Epidermal melanocyte (primary cell): ENCODE results near the gene STIL.
"Not testable (repeated sequence)": the region's sequence is repeated elsewhere in the genome, so short reads cannot be mapped to it uniquely, and the experiment has no call there.

ENCODE experiments used
- DNase-seq: peaks from one replicate; pipeline ENCODE4 v3.0.0; 2011; ENCODE audit warnings: low spot score; ENCODE audit not compliant: insufficient read length

The STIL gene

DNA sequence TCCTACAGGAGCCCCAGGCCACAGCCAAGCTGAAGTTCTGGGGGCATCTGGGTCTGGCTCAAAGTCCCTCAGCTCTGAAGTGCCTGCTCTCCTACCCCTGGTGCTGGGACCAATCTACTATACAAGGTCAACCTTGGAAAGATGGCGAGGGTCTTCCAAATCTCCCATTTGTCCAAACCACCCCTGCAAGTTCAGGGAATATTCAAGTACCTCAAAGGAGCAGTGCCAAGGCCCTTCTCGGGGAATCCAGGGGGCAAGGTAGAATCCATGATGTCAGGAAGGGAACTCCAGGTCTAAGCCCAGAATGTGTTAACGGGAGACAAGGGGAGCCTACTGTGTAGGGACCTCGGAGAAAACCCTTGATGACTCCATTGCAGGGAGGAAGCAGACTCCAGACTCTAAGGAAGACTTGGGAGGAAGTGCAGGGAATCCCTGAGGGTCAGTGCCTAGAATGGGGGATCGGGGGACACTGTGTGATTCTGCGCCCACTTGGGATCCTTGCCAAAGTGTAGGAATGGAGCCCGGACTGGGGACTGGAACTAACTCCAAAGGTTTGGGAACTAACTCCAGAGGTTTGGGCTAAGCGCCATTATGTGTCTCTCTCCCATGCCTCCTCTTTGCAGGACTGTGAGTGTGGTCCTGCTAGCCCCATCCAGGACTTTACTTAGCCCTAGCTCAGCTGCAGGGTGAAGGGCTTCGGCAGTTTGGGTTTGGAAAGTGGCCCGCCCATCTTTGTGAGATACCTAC, 90.6 kb downstream of the STIL start:
- DNase-seq = no peak

DNA sequence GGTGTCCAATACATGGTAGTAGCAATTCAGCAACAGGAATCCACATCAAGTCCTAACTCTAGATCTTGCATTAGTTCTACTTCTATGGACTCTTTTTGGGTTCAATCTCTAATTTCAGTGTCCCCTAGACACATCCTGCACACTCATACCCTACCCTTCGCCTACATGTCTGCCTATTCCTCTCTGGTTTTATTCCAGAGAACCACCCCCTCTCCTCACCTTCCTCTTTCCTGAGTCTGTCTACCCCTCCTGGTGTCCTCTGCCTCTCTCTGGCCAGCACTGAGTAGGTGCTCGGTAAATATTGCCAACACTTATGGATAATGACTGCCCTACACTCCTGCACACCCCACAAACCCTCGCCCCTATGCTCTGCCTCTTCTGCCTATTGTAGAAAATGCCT, 91.5 kb downstream of the STIL start:
- DNase-seq = no peak

DNA sequence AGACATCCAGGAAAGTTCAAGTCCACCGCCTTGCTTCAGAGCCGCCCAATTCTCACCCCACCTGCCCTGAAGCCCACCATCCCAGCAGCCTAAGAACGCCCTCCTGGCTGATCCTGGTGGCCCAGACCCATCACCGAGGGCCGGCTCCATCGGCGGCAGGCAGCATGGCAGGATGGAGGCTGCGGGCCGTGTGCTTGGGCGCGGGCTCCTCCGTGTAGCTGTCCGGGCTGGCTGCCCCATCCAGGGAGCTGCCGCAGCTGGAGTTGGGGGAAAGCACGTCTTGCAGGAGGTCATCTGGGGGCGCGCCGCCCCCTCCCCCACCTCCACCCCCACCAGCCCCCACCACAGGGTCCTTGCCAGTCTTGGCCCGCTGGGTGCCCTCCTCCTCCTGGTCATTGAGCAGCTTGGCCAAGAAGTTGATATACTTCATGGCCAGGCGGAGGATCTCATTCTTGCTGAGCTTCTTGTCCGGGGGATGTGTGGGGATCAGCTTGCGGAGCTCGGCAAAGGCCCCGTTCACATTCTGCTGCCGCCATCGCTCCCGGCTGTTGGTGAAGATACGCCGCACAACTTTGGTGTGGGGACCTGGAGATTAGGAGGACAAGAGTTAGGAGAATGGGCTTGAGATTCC, 94.2 kb downstream of the STIL start:
- DNase-seq = no peak

DNA sequence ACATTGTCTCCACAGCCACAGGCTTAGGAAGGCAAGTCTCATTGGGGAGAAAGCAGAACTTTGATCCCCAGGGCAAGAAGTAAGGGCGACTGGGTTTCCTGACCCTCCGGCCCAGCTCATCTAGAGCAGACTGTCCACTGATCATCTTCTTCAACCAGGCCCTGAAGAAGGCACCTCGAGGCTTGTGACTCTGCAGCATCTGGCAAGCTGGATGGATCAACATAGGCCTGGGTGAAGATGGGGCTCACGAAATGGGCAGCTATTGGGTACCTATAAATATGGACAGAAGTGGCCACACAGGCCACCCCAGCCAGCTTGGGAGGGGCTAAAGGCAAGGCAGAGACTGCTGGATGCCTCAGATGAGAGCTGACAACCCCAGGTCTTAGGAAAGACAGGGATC, 94.9 kb downstream of the STIL start:
- DNase-seq = no peak

DNA sequence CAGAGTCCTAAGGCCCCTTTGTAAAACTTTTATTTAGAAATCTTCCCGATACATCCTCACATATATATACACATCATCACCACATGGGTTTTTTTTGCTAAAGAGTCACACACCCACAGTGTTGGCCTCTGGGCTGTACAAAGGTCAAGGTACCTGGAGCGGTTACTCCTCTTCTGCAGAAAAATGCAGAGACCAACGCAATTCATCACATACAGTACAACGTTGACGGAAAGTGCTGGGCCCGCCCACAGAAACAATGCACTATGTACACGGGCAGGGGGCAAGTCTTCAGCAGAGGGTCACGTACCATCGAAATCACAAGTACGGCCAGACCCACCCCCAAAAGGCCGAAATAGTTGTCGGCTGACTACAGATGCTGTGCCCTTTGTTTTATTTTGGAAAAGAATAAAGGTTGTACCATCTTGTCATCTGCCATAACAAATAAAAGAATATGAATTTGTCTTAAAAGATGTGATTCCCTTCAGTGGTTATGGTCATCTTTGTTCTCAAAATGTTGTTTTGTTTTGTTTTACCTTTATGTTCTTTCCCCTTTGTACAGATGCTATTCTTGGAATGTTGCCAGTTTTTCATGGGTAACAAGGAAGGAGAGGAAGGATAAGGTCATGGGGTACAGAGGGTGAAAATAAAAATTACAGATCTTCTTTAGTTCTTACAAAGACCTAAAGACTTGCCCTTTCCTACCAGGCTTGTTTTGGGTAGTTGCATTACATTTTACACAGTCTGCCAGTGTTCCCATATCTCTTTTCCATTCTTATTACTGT, 97.5 kb downstream of the STIL start:
- DNase-seq = no peak

DNA sequence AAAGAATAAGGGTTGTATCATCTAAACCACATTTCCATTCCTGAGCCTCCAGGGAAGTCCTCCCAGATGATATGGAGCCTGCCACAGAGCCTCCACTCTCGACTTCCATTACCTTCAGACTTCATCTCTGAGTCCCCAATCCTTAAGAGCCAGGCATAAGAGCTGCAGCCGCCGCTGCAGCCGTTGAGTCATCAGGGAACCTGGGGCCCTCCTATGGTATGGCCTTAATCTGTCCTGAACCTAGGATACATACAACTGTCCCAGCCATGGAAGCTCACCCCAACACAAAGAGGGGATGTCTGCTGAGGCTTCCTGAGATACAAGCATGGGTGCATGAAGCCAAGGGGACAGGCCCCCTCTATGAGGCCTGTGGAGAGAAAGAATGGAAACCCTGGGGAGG, 98.2 kb downstream of the STIL start:
- DNase-seq = no peak

DNA sequence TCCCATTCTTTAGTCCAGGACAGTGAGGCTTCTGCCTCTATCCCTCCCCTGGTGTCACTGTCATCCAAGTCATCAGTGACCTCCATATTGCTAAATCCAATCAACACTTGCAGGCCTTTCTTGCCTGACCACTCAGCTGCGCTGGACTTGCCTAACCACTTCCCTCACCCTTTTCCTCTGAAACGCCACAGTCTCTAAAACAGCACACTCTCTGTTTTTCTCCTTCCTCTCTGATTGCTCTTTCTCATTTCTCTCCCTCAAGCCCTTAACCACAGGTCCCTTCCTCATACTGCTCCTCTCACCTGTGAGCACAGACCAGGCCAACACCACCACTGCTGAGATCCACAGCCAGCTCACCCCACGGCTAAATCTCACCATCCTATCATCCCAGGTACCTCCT, 99.4 kb downstream of the STIL start:
- DNase-seq = no peak

DNA sequence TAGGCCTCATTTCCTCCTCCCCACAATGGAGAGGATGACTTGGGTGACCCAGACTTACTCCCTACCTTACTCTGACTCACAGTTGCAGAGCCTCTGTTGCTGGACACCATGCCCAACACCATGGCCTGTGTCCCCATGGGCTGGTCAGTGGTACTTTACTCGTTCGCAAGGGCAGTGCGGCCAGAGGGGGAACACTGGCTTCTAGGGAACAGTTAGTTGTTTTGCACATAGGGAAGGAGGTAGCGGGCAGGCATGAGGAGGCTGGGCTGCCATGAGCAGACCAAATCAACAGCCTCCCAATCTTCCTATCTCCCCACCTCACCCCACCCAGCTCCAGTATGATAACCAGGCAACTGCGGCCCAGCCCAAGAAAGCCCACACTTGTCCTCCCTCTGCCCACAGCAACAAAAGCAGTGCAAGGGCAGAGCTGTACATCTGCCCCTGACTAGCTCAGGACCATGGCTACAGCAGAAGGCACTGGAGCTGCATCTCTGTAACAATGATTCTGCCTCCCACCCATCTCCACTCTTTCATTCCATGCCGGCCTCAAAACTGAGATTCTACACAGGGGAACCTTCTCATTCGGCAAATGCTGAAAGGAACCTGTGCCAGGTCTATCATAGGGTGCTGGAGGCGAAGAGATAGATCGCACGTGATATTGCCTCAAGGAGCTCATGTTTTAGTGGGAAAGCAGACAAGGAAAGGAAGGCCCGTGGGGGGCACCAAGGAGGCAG, 100.5 kb downstream of the STIL start:
- DNase-seq = no peak

DNA sequence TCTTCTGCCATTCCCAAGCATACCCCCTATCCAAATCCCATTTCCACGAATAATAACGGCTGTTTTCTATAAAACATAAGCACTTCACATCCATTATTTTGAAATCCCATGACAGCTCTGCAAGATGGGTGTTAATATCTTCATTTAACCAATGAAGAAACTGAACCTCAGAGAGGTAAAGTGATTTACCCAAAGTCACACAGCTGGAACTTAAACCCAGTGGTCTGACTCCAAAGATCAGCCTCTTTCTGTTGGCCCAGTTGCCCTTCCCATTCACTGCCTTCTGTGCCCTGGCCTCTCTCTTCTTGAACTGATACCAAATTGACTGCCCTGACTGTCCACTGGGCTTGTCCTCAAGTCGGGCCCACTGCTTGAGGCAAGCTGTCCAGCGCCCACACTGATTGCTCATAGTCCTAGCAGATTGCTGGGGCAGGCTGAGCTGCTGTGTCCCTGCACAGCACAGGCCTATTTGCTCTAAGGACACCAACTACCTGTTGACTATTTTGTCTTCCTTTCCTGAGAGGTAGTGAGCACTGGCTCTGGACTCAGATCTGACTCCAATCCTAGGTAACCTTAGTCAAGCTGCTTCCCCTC, 101.2 kb downstream of the STIL start:
- no peak for DNase-seq

DNA sequence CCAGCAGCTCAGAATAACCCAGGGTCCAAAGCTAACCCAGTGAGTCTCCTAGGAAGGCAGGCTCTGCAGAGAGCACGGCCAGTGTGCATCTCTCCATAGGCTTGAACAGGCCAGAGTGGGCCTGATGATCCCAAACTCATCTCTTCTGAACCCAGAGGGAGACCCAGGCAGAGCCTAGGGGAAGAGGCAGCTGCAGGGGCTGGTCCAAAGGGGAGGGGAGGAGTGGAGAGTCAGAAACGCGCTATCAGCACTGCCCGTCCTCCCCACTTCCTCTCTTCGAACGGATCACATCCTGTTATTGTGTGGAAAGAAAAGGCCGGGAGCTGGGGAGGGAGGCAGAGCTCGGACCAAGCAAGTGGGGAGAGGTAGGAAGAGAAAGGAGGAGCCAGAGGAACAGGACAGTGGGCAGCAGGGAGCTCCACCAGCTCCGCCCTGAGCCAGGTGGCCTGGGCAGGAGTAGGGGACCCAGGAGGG, 102.1 kb downstream of the STIL start:
- DNase-seq = no peak

DNA sequence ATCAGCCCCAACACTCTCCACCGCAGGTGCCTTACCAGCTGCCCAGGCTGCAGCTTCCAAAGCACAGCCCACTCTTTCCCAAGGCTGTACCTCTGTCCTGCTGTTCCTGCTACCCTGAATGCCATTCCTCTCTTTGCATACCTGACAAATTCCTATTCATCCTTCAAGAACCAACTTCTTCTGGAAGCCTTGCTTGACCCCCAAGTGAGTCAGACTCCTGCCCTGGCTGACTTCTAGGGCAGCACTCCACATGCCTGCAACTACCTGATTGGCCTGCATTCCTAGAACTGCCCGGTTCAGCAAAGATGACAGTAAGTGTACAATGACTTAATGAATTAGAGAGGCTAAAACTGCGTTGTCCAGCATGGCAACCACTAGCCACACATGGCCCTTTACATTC, 103.3 kb downstream of the STIL start:
- no peak for DNase-seq

DNA sequence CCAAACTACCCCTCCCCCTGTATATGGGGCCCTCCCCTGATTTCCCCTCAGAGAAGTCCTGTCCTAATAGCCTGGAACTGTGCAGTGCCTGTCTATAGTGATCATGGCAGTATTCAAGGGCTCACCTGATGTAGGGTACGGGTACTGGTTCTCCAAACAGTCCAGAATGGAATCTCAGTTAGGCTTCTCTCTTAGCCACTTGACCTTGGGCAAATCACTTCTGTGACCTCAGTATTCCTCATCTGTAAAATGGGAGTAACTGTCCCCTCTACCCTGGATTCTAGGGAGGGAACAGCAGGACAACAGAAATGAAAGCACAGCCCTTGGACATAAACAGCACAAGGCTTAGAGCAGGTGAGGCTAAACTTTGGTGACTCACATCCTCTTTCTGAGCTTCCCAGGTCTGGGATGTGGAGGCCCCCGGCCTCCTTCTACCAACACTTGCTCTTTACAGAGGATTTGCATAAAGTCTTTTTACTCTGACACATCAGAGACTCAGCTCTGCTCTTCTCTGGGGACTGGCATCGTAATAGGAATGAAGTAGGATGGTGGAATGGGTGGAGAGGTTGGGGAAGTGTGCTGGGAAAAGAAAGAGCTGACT, 104.1 kb downstream of the STIL start:
- DNase-seq = no peak

DNA sequence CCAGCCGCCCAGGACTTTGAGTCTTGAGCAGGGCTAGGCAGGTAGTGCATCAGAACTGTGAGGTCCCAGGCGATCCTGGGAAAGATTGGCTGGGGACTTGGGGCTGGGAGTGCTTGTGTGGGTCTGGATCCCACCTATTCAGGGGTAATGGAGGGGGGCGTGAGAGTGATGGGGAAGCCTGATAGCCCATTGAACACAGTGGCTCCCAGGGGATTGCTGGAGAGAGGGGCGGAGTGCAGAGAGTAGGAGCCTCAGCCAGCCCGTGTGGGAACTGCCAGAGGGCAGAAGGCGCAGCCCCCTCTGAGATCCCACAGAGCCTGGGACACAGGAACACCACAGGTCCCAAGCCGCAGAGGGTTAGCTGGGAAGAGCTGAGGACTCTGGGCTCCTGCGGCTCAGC, 104.9 kb downstream of the STIL start:
- DNase-seq = no peak

DNA sequence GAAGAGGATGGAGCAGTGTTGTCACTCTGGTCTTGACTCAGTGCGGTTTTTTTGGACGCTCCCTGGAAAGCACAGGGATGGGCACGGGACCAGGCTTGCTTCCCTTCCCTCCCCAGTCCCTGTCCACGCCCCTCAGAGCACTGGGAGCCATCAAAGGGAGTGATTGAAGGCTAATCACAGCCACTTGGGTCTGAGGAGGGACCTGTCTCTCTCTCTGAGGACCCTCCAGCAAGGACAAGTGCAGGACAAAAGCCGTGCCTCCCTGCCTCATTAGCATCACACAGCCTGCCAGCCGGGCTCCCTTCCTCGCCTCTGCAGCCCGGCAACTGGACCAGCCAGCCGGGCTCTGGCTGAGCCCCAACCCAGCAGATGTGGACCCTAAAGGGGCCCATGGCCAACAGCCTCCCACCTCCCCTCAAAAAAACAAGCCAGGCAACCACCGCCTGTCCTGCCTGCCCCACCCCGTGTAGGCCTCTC, 105.5 kb downstream of the STIL start:
- DNase-seq = no peak

DNA sequence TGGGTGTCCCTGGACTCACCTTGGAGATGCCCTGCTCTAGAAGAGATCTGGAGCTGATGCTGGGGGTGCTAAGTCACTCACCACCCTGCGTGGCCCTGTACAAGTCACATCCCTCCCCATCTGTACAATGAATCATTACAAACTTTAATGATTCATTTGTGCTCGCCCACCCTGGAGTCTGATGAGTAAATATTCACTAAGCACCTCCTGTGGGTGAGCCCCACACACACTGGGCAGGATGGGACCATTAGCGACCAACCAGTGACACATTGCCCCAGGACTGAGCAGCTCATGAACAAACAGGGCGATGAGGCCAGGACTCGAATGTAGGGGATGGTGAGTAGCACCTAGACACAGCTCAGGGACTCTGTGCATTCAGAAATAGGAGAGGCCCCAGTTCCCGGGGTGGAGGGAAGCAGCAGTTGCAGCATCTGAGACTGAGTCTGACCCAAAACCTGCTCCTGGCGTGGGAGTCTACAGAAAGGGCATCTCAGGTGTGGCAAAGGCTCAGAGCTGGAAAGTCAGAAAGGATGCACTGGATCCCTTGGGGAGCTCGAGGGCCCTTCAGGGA, 106.1 kb downstream of the STIL start:
- DNase-seq = no peak

DNA sequence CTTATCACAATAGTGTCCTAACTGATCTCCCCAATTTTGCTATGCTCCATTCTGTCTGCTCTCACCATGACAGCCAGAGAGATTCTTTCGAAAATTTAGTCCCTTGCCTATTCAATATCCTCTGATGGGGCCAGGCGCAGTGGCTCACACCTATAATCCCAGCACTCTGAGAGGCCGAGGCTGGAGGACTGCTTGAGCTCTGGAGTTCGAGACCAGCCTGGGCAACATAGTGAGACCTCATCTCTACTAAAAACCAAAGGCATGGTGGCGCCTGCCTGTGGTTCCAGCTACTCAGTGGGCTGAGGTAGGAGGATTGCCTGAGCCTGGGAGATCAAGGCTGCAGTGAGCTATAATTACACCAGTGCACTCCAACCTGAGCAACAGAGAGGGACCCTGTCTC, 108.0 kb downstream of the STIL start:
- DNase-seq = no peak

DNA sequence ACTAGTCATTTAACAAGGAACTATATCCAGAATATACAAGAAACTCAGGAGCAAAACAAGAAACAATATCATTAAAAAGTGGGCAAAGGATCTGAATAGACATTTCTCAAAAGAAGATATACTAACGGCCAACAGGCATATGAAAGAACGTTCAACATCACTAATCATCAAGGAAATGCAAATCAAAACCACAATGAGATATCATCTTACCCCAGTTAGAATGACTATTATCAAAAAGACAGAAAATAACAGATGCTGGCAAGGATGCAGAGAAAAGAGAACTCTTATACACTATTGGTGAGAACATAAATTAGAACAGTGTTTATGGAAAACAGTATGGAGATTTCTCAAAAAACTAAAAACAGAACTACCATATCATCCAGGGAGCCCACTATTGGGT, 110.4 kb downstream of the STIL start:
- not testable (repeated sequence) for DNase-seq

DNA sequence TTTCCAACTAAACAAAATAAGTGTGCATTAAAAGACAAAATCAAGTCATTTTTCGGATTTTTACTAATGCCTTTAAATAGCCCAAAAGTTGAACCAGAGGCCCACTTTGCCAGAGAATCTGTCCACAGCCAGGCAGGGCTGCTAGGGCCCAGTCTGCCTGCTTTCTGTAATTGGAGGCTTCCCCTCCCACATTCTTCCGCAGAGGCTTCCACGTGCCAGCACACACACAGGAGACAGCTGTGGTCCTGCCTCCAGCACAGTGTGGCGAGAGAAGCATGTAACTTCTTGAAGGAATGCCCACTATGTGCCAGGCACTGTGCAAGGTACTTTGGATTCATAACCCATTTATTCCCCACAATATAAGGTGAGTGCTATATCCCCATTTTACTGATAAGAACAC, 112.8 kb downstream of the STIL start:
- DNase-seq = no peak
